ENCODE data around the gene TMEM43.
"Not testable (repeated sequence)": the region's sequence is repeated elsewhere in the genome, so short reads cannot be mapped to it uniquely, and the experiment has no call there.

Gene TMEM43, protein sequence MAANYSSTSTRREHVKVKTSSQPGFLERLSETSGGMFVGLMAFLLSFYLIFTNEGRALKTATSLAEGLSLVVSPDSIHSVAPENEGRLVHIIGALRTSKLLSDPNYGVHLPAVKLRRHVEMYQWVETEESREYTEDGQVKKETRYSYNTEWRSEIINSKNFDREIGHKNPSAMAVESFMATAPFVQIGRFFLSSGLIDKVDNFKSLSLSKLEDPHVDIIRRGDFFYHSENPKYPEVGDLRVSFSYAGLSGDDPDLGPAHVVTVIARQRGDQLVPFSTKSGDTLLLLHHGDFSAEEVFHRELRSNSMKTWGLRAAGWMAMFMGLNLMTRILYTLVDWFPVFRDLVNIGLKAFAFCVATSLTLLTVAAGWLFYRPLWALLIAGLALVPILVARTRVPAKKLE

DNA sequence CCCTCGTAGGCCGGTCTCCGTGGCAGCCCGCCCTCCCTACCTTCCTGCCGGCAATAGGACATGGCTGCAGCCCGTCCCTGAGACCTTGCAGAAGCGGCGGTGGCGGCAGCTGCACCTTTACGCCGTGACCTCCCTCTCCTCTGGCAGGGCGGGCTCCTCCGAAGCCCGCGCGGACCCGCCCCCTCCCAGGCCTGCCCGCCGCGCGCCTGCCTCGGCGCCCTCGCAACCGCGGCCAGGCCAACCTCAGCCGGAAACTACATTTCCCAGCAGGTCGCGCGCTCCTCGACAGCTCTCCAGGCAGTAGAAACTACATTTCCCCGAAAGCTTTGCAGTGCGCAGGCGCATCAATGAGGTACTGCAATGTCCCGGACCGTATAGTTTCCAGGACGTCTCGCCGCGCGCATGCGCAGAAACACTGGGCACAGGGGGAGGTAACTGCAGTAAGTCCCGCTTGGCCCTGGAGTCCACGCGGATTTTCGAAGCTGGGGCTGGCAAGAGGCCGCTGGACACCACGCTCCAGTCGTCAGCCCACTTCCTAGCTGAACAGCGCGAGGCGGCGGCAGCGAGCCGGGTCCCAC is at the start of gene TMEM43, which contains the start of gene CHCHD4:
TMEM43 (plus strand) TSS at position 438 of the 578 bp plus-strand sequence. CDS start 142 bp downstream, outside the sequence.
CHCHD4 (minus strand) TSS at position 256 of the 578 bp plus-strand sequence; CDS start at position 62, 194 bp downstream.
- H3K36me3 ChIP-seq (replicated peaks; ENCODE audit: low read depth, low read length) = peaks cover 63% of the 10 kb centered on the region
- peak within 1 kb of the TSS; percentile 49 for H2AFZ ChIP-seq (ENCODE audit: low read depth, low read length)
- H3K9ac ChIP-seq (ENCODE audit: low read length) = peak within 1 kb of the TSS; percentile 96
- peaks cover 93% of the 10 kb centered on the region for H3K79me2 ChIP-seq (ENCODE audit: low read length)
- peak within 1 kb of the TSS; percentile 81 for H3K4me3 ChIP-seq (ENCODE audit: low read length)
- no peaks in the 10 kb centered on the region for H3K9me3 ChIP-seq (ENCODE audit: insufficient read depth, low read length)
- no peaks in the 10 kb centered on the region for H3K27me3 ChIP-seq (ENCODE audit: low read depth, low read length)
- TF ChIP-seq, protein P1, sequence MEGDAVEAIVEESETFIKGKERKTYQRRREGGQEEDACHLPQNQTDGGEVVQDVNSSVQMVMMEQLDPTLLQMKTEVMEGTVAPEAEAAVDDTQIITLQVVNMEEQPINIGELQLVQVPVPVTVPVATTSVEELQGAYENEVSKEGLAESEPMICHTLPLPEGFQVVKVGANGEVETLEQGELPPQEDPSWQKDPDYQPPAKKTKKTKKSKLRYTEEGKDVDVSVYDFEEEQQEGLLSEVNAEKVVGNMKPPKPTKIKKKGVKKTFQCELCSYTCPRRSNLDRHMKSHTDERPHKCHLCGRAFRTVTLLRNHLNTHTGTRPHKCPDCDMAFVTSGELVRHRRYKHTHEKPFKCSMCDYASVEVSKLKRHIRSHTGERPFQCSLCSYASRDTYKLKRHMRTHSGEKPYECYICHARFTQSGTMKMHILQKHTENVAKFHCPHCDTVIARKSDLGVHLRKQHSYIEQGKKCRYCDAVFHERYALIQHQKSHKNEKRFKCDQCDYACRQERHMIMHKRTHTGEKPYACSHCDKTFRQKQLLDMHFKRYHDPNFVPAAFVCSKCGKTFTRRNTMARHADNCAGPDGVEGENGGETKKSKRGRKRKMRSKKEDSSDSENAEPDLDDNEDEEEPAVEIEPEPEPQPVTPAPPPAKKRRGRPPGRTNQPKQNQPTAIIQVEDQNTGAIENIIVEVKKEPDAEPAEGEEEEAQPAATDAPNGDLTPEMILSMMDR (IDR thresholded peaks at IDR 0.05; ENCODE audit: low read depth, low read length) = no peak
- TF ChIP-seq EZH2phosphoT487 (IDR thresholded peaks at IDR 0.05; ENCODE audit: low read depth) = no peak
- peak within 1 kb of the TSS; percentile 95 for H3K4me2 ChIP-seq (ENCODE audit: low read length)
- peak within 1 kb of the TSS; percentile 69 for H3K27ac ChIP-seq (ENCODE audit: low read length)
- H3K4me1 ChIP-seq (ENCODE audit: low read length) = peaks cover 25% of the 10 kb centered on the region
- H4K20me1 ChIP-seq (ENCODE audit: insufficient read depth, low read length) = peaks cover 17% of the 10 kb centered on the region; the same call in 1 of the 2 replicates

DNA sequence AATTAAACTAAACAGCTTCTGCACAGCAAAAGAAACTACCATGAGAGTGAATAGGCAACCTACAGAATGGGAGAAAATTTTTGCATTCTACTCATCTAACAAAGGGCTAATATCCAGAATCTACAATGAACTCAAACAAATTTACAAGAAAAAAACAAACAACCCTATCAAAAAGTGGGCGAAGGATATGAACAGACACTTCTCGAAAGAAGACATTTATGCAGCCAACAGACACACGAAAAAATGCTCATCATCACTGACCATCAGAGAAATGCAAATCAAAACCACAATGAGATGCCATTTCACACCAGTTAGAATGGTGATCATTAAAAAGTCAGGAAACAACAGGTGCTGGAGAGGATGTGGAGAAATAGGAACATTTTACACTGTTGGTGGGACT is 49.6 kb upstream of the TMEM43 start:
- H3K27ac ChIP-seq (ENCODE audit: low read length); H3K79me2 ChIP-seq (ENCODE audit: low read length); H3K4me2 ChIP-seq (ENCODE audit: low read length); H4K20me1 ChIP-seq (ENCODE audit: insufficient read depth, low read length); H3K27me3 ChIP-seq (ENCODE audit: low read depth, low read length); H2AFZ ChIP-seq (ENCODE audit: low read depth, low read length); H3K9ac ChIP-seq (ENCODE audit: low read length); H3K36me3 ChIP-seq (replicated peaks; ENCODE audit: low read depth, low read length); H3K4me3 ChIP-seq (ENCODE audit: low read length): not testable (repeated sequence)
- H3K4me1 ChIP-seq (ENCODE audit: low read length) = peaks cover 14% of the 10 kb centered on the region
- H3K9me3 ChIP-seq (ENCODE audit: insufficient read depth, low read length) = peaks cover 10% of the 10 kb centered on the region

DNA sequence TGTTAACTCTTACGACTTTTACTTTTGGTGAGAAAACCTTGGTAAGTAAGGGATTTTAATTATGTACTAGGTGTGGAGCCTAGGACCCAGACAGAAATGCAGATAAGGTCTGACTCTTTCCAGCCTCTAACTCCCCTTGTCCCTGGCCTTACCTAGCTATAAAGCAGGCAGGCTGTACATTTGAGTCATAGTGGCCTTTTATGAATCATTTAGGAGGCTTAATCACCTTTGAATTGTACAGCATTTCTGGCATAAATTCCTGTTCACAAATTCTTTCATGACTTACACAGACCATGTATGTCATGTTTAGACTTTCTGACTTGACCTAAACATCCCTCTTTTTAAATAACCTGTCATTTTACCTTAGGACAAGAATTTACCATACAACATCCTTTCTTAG is 47.5 kb upstream of the TMEM43 start:
- Histone ChIP-seq H4K20me1 (ENCODE audit: insufficient read depth, low read length) (no peaks in the 10 kb centered on the region), H3K27ac (ENCODE audit: low read length) (no peak overlapping the region), H2AFZ (ENCODE audit: low read depth, low read length) (no peak overlapping the region), H3K9me3 (ENCODE audit: insufficient read depth, low read length) (peaks cover 10% of the 10 kb centered on the region), H3K4me2 (ENCODE audit: low read length) (no peak overlapping the region), H3K79me2 (ENCODE audit: low read length) (no peaks in the 10 kb centered on the region), H3K4me1 (ENCODE audit: low read length) (peaks cover 24% of the 10 kb centered on the region), H3K9ac (ENCODE audit: low read length) (no peak overlapping the region), H3K36me3 (replicated peaks; ENCODE audit: low read depth, low read length) (peaks cover 10% of the 10 kb centered on the region), H3K27me3 (ENCODE audit: low read depth, low read length) (no peaks in the 10 kb centered on the region), H3K4me3 (ENCODE audit: low read length) (no peak overlapping the region)
- TF ChIP-seq, protein P1 (IDR thresholded peaks at IDR 0.05; ENCODE audit: low read depth, low read length) = no peak
- TF ChIP-seq EZH2phosphoT487 (IDR thresholded peaks at IDR 0.05; ENCODE audit: low read depth) = no peak

DNA sequence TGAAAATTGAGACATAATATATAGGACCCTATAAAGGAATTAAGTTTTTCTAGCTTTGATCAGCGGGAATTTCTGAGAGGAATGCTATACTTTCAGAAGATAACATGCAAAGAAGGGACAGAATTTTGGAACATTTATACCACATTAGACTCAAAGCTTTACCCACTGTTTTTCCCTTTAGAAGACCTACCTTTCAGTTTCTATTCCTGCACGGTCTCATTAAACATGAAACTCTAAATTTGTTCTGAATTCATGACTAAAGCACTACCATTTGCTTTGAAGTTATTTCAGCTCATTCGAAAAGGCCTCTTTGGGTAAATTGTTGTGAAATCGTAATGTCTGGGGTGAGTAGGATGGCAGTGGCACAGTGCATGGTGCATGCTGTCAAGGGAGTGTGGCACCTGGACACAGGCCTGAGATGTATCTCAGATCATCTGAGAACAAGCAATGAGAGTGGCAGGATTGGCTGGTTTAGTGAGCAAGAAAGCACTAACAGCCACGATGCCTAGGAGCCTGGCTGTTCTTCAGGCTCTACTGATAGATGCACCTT is 42.7 kb upstream of the TMEM43 start:
- H3K79me2 ChIP-seq (ENCODE audit: low read length) = no peaks in the 10 kb centered on the region
- peaks cover 33% of the 10 kb centered on the region for H3K4me1 ChIP-seq (ENCODE audit: low read length)
- peak overlapping the region; percentile 77 for H3K27ac ChIP-seq (ENCODE audit: low read length)
- no peak for TF ChIP-seq EZH2phosphoT487 (IDR thresholded peaks at IDR 0.05; ENCODE audit: low read depth)
- TF ChIP-seq, protein P1 (IDR thresholded peaks at IDR 0.05; ENCODE audit: low read depth, low read length) = no peak
- H3K4me3 ChIP-seq (ENCODE audit: low read length) = peak overlapping the region; percentile 19; the same call in 1 of the 2 replicates
- H3K4me2 ChIP-seq (ENCODE audit: low read length) = peak overlapping the region; percentile 28
- H4K20me1 ChIP-seq (ENCODE audit: insufficient read depth, low read length) = no peaks in the 10 kb centered on the region
- 0 out of 2 replicates have a peak overlapping the region, but pooled peaks have one; percentile 16 for H2AFZ ChIP-seq (ENCODE audit: low read depth, low read length)
- H3K36me3 ChIP-seq (replicated peaks; ENCODE audit: low read depth, low read length) = peaks cover 10% of the 10 kb centered on the region
- H3K9me3 ChIP-seq (ENCODE audit: insufficient read depth, low read length) = peaks cover 16% of the 10 kb centered on the region
- no peaks in the 10 kb centered on the region for H3K27me3 ChIP-seq (ENCODE audit: low read depth, low read length)
- H3K9ac ChIP-seq (ENCODE audit: low read length) = no peak overlapping the region

DNA sequence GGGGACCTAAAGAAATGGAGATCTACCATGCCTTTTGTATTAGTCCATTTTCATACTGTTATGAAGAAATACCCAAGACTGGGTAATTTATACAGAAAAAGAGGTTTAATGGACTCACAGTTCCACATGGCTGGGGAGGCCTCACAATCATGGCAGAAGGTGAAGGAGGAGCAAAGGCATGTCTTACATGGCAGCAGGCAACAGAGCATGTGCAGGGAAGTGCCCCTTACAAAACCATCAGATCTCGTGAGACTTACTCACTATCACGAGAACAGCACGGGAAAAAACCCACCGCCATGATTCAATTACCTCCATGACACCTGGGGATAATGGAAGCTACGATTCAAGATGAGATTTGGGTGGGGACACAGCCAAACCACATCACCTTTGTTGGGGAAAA is 37.4 kb upstream of the TMEM43 start:
- not testable (repeated sequence) for H3K4me1 ChIP-seq (ENCODE audit: low read length); H4K20me1 ChIP-seq (ENCODE audit: insufficient read depth, low read length); H3K27me3 ChIP-seq (ENCODE audit: low read depth, low read length); H3K27ac ChIP-seq (ENCODE audit: low read length); H3K4me3 ChIP-seq (ENCODE audit: low read length); H3K9ac ChIP-seq (ENCODE audit: low read length); H2AFZ ChIP-seq (ENCODE audit: low read depth, low read length); H3K79me2 ChIP-seq (ENCODE audit: low read length); H3K36me3 ChIP-seq (replicated peaks; ENCODE audit: low read depth, low read length); H3K4me2 ChIP-seq (ENCODE audit: low read length)
- peaks cover 16% of the 10 kb centered on the region; the same call in 1 of the 2 replicates for H3K9me3 ChIP-seq (ENCODE audit: insufficient read depth, low read length)

DNA sequence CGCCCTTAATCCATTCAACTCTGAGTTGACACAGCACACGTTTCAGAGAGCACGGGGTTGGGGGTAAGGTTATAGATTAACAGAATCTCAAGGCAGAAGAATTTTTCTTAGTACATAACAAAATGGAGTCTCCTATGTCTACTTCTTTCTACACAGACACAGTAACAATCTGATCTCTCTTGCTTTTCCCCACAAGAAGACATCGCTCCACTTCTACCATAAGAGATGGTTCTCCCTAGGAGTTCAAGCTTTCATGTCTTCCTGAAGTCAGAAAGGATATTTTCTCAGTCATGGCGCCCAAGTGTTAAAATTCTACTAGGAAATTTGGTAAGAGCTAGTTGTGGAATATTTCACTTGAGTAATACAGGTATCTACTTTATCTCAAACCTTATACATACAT is 32.9 kb upstream of the TMEM43 start:
- not testable (repeated sequence) for H3K36me3 ChIP-seq (replicated peaks; ENCODE audit: low read depth, low read length); H3K79me2 ChIP-seq (ENCODE audit: low read length); H3K4me2 ChIP-seq (ENCODE audit: low read length); H3K4me1 ChIP-seq (ENCODE audit: low read length); H4K20me1 ChIP-seq (ENCODE audit: insufficient read depth, low read length); H3K27ac ChIP-seq (ENCODE audit: low read length); H3K27me3 ChIP-seq (ENCODE audit: low read depth, low read length); H3K4me3 ChIP-seq (ENCODE audit: low read length); H3K9ac ChIP-seq (ENCODE audit: low read length); H2AFZ ChIP-seq (ENCODE audit: low read depth, low read length)
- H3K9me3 ChIP-seq (ENCODE audit: insufficient read depth, low read length) = peaks cover 10% of the 10 kb centered on the region; the same call in 1 of the 2 replicates
